A549 (cell line): ENCODE results near the gene TFB2M.

ENCODE experiments used
- CHD2 ChIP-seq: fragments of 150-350 bp; IDR thresholded peaks from 2 replicates; pipeline ENCODE4 v1.6.1; 2014; ENCODE audit warnings: low read length; ENCODE audit not compliant: partially characterized antibody
- MAFK ChIP-seq: fragments of 450-650 bp; IDR thresholded peaks from 2 replicates; pipeline ENCODE4 v1.6.1; 2014; ENCODE audit not compliant: partially characterized antibody
- MYC ChIP-seq: IDR thresholded peaks from 2 replicates; pipeline ENCODE4 v1.6.1; 2012; ENCODE audit warnings: mild to moderate bottlenecking, inconsistent platforms, low read length, improper control_type of control experiment, borderline replicate concordance
- RNF2 ChIP-seq: fragments of 200-600 bp; sonication (generic); IDR thresholded peaks from 2 replicates; pipeline ENCODE4 v1.6.1; 2016; ENCODE audit warnings: low read depth, mild to moderate bottlenecking, antibody characterized with exemption, moderate library complexity, borderline replicate concordance
- TF ChIP-seq, protein P1 (sequence below): fragments of >200 bp; sonication (Bioruptor Twin); formaldehyde crosslinking; IDR thresholded peaks from 3 replicates; pipeline ENCODE4 v1.5.1; 2016
- TF ChIP-seq, protein P2 (sequence below): IDR thresholded peaks from 2 replicates; pipeline ENCODE4 v1.6.1; 2012

DNA sequence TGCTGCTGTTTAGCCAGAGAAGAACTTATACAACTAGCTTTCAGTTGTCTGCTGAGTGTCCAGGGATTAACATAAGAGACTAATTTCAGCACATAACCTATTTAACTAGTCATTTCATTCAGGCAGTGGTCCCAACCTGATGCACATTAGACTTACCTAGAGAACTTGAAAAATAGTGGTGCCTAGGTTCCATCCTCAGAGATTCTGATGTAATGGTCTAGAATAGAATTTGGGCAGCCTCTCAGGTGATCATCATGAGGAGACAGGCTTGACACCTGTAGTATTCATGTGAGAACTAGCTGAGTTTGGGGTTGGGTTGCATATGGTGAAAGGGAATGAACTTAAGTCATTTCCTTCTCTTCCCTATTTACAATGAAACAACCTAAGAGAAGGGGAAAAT is 25.0 kb upstream of the TFB2M start:
- TF ChIP-seq RNF2 (no peak), MYC (no peak), CHD2 (no peak), MAFK (no peak)
- TF ChIP-seq, protein P1, sequence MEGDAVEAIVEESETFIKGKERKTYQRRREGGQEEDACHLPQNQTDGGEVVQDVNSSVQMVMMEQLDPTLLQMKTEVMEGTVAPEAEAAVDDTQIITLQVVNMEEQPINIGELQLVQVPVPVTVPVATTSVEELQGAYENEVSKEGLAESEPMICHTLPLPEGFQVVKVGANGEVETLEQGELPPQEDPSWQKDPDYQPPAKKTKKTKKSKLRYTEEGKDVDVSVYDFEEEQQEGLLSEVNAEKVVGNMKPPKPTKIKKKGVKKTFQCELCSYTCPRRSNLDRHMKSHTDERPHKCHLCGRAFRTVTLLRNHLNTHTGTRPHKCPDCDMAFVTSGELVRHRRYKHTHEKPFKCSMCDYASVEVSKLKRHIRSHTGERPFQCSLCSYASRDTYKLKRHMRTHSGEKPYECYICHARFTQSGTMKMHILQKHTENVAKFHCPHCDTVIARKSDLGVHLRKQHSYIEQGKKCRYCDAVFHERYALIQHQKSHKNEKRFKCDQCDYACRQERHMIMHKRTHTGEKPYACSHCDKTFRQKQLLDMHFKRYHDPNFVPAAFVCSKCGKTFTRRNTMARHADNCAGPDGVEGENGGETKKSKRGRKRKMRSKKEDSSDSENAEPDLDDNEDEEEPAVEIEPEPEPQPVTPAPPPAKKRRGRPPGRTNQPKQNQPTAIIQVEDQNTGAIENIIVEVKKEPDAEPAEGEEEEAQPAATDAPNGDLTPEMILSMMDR = no peak
- TF ChIP-seq, protein P2, sequence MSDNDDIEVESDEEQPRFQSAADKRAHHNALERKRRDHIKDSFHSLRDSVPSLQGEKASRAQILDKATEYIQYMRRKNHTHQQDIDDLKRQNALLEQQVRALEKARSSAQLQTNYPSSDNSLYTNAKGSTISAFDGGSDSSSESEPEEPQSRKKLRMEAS = no peak
